ENCODE measurements around the gene JPH4.
A peak's percentile ranks its signal among the peaks of the same experiment; 100 is the strongest.

The JPH4 gene

DNA sequence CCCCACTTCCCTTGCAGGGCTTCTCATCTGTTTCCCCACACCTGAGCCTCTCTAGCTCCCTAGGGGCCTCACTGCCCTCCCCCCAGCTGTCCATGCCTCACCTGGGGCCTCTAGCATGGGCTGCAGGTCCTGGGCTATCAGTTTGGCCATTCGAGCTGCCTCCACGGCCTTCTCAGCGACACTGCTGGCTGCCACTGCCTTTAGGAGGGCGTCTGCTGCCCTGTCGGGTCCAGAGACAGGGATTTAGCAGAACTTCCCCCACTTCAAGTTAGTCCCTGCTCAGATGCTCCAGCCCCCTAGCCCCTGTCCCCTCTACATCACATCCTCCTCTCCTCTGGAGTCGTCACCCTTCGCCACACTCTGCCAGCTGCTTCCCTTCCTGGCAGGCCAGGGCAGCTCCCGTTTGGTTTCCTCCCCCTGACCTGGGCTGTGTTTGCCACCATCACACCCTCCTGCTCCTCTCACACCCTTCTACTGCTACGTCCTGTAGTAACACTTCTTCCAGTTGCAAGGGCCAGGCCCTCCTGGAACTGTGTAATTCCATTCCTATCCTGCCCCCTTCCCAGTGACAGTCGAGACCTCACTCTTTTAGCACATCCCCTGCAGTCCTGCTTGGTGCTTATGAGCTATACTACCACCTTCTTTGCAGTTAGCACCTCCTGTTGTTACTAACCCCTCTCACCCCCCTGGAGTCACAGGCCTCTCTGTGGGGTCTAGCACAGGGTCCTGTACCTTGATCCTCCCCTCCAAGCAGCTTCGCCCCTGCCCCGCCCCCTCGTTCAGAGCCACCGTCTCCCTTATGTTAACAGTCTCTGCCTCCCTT is 6.7 kb downstream of the JPH4 start:
- TF ChIP-seq EZH2 (IDR thresholded peaks at IDR 0.05; ENCODE audit: borderline replicate concordance, low read depth, low read length, severe bottlenecking) = no peak
- TF ChIP-seq, protein P1, sequence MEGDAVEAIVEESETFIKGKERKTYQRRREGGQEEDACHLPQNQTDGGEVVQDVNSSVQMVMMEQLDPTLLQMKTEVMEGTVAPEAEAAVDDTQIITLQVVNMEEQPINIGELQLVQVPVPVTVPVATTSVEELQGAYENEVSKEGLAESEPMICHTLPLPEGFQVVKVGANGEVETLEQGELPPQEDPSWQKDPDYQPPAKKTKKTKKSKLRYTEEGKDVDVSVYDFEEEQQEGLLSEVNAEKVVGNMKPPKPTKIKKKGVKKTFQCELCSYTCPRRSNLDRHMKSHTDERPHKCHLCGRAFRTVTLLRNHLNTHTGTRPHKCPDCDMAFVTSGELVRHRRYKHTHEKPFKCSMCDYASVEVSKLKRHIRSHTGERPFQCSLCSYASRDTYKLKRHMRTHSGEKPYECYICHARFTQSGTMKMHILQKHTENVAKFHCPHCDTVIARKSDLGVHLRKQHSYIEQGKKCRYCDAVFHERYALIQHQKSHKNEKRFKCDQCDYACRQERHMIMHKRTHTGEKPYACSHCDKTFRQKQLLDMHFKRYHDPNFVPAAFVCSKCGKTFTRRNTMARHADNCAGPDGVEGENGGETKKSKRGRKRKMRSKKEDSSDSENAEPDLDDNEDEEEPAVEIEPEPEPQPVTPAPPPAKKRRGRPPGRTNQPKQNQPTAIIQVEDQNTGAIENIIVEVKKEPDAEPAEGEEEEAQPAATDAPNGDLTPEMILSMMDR (IDR thresholded peaks at IDR 0.05; ENCODE audit: borderline replicate concordance, extremely low read depth, low read length, poor library complexity, severe bottlenecking) = no peak
- Histone ChIP-seq H3K9me3 (ENCODE audit: insufficient read depth, low read length, severe bottlenecking) (no peaks in the 10 kb centered on the region), H3K36me3 (ENCODE audit: insufficient read depth, low read length) (peaks cover under 1% of the 10 kb centered on the region; the same call in 1 of the 2 replicates), H4K20me1 (ENCODE audit: insufficient read depth, low read length) (no peaks in the 10 kb centered on the region), H3K4me1 (ENCODE audit: insufficient read depth, low read length) (peaks cover 23% of the 10 kb centered on the region), H3K79me2 (ENCODE audit: insufficient read depth, low read length) (peaks cover 4% of the 10 kb centered on the region), H3K27me3 (ENCODE audit: insufficient read depth, low read length, poor library complexity) (peaks cover 9% of the 10 kb centered on the region), H2AFZ (ENCODE audit: low read depth, low read length) (no peak overlapping the region), H3K27ac (ENCODE audit: low read length) (no peak overlapping the region), H3K9ac (ENCODE audit: low read depth, low read length) (no peak overlapping the region), H3K4me3 (ENCODE audit: low read depth in 1 of 2, low read length in 2 of 2) (no peak overlapping the region), H3K4me2 (ENCODE audit: insufficient read depth, low read length) (no peak overlapping the region)
- ATAC-seq (ENCODE audit: insufficient read depth, low read depth) (no peak), DNase-seq (no peak)

DNA sequence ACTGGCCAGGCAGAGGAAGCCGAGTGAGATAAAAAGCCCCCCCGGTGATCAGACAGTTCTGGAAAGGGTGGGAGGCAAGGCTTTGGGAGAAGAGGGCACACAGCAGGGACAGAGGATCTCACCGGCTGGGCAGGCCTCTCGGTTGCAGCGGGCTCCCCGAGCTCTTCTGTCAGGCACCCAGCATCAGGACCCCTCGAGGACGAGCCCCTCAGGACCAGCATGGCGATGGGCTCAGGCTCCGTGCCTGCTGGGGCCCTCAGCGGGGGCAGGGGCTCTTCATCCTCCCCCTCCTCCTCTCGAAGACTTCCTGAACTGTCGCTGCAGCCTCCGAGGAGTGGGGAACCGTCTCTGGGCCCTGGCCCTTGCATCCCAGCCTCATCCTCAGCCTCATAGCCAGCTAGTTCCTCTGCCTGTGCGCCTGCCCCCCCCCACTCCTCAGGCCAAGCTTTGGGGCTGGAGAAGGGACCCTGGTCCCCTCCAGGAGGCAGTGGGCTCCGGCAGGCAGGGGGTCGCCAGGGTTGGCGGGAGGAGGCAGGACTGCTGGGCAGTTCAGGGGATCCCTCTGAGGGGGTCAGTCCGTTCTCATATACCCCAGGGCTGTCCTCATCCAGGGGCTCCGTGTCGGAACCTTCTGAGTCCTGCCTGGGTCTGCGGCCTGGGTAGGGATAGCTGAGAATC is 7.6 kb downstream of the JPH4 start:
- no peak overlapping the region for H3K4me3 ChIP-seq (ENCODE audit: low read depth in 1 of 2, low read length in 2 of 2)
- H3K9ac ChIP-seq (ENCODE audit: low read depth, low read length) = no peak overlapping the region
- DNase-seq (no peak), ATAC-seq (ENCODE audit: insufficient read depth, low read depth) (no peak)
- no peak overlapping the region for H3K4me2 ChIP-seq (ENCODE audit: insufficient read depth, low read length)
- no peaks in the 10 kb centered on the region for H3K9me3 ChIP-seq (ENCODE audit: insufficient read depth, low read length, severe bottlenecking)
- H2AFZ ChIP-seq (ENCODE audit: low read depth, low read length) = no peak overlapping the region
- H4K20me1 ChIP-seq (ENCODE audit: insufficient read depth, low read length) = no peaks in the 10 kb centered on the region
- TF ChIP-seq, protein P1 (IDR thresholded peaks at IDR 0.05; ENCODE audit: borderline replicate concordance, extremely low read depth, low read length, poor library complexity, severe bottlenecking) = no peak
- no peak for TF ChIP-seq EZH2 (IDR thresholded peaks at IDR 0.05; ENCODE audit: borderline replicate concordance, low read depth, low read length, severe bottlenecking)
- H3K4me1 ChIP-seq (ENCODE audit: insufficient read depth, low read length) = peaks cover 32% of the 10 kb centered on the region
- H3K27me3 ChIP-seq (ENCODE audit: insufficient read depth, low read length, poor library complexity) = peaks cover 9% of the 10 kb centered on the region
- H3K36me3 ChIP-seq (ENCODE audit: insufficient read depth, low read length) = peaks cover 10% of the 10 kb centered on the region
- no peak overlapping the region for H3K27ac ChIP-seq (ENCODE audit: low read length)
- H3K79me2 ChIP-seq (ENCODE audit: insufficient read depth, low read length) = peaks cover 13% of the 10 kb centered on the region

DNA sequence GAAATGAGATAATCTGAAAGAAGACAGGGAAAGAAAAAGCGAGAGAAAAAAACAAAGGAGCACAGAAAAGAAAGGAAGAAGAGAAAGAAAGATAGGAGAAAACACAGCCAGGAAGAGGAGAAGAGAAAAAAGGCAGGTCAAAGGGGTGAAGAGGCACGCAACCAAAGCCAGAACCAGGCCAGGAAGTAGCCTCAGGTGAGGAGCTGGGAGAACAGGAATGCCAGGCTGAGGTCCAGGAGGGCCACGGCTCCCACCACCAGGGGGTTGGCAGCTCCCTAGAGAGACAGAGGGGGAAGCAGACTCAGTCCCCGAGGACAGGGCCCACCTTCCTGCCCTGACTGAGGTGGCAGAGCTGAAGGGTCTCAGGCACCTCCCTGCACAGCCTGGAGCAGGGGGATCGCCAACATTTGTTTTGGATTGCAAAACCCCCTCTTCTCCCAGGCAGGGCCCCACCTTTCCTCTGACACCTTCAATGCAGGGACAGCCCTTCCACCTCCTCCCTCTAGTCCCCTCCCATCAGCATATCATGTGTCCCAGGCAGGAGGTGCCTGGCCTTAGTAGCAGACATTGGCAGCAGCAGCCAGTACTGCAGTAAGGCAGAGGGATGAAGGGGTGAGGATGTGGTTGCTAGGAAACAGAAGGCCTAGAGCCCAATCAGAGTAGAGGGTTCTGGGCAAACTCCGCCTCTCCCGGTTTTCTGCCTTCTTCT is 9.0 kb downstream of the JPH4 start:
- Histone ChIP-seq H2AFZ (ENCODE audit: low read depth, low read length) (0 out of 2 replicates have a peak overlapping the region, but pooled peaks have one; percentile 34), H3K27ac (ENCODE audit: low read length) (no peak overlapping the region), H3K4me1 (ENCODE audit: insufficient read depth, low read length) (peaks cover 33% of the 10 kb centered on the region), H3K36me3 (ENCODE audit: insufficient read depth, low read length) (peaks cover 24% of the 10 kb centered on the region), H3K4me3 (ENCODE audit: low read depth in 1 of 2, low read length in 2 of 2) (no peak overlapping the region), H3K27me3 (ENCODE audit: insufficient read depth, low read length, poor library complexity) (peaks cover 9% of the 10 kb centered on the region), H3K4me2 (ENCODE audit: insufficient read depth, low read length) (no peak overlapping the region), H3K79me2 (ENCODE audit: insufficient read depth, low read length) (peaks cover 13% of the 10 kb centered on the region), H3K9me3 (ENCODE audit: insufficient read depth, low read length, severe bottlenecking) (no peaks in the 10 kb centered on the region), H4K20me1 (ENCODE audit: insufficient read depth, low read length) (no peaks in the 10 kb centered on the region), H3K9ac (ENCODE audit: low read depth, low read length) (no peak overlapping the region)
- ATAC-seq (ENCODE audit: insufficient read depth, low read depth) = no peak
- TF ChIP-seq, protein P1 (IDR thresholded peaks at IDR 0.05; ENCODE audit: borderline replicate concordance, extremely low read depth, low read length, poor library complexity, severe bottlenecking) = no peak
- TF ChIP-seq EZH2 (IDR thresholded peaks at IDR 0.05; ENCODE audit: borderline replicate concordance, low read depth, low read length, severe bottlenecking) = no peak
- no peak for DNase-seq
